ENCODE measurements around the gene KIF2C. TPM values are rescaled to one million over a fixed set of nuclear protein-coding genes. Genes with fewer than 3 reads are reported as not detected.

The KIF2C gene
- total and polyA plus RNA-seq, 9 of the 15 experiments (the other 6 are each of a cell fraction or from before 2014, with no cell fraction given): 84.9 to 226 (median 169) TPM

DNA sequence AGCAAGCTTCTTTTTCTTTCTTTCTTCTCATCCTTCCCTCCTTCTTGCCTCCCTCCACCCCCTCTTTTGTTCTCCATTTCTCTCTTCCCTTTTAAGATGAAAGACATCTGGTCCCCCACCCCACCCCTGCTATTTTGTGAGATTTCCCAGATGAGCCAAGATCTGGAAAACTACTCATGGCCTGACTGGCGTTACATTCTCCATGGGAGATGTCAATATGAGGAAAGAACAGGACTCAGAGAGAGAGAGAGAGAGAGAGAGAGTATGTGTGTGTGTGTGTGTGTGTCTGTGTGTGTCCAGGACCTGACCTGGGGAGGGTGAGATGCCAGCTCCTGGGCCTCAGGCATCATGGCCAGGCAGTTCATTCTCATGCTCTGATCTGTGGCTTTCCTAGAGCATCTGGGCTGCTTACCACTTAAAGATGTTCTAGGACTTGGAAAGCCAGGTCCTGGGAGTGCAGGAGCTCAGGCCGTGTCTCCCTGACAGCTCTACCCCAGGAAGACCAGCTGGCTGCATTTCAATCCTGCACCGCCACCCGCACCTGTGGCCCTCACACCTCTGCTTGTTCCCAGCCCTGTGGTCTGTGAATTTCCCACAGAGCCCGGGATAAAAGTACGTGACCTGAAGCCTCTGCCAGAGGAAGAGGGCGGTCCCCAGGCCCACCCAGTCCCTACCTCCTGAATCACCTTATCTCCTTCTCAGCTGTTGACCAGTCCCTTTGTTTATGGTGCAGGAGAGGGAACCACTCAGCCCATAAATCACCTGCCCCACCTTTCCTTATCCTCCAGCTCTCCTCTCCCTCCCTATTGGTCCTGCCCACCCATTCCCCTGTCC lies 51.5 kb downstream of the KIF2C start (continued):
- TF ChIP-seq HMBOX1 (IDR thresholded peaks at IDR 0.05): 0 out of 2 replicates have a peak, but pooled peaks have one; percentile 23
- TF ChIP-seq, protein P1, sequence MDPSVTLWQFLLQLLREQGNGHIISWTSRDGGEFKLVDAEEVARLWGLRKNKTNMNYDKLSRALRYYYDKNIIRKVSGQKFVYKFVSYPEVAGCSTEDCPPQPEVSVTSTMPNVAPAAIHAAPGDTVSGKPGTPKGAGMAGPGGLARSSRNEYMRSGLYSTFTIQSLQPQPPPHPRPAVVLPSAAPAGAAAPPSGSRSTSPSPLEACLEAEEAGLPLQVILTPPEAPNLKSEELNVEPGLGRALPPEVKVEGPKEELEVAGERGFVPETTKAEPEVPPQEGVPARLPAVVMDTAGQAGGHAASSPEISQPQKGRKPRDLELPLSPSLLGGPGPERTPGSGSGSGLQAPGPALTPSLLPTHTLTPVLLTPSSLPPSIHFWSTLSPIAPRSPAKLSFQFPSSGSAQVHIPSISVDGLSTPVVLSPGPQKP (CRISPR knock-in tag; IDR thresholded peaks at IDR 0.05): no peak
- TF ChIP-seq EGR1 (conservative IDR thresholded peaks at IDR 0.05): 0 out of 2 replicates have a peak, but pooled peaks have one; percentile 7
- no peak for TF ChIP-seq ZNF395 (CRISPR knock-in tag; IDR thresholded peaks at IDR 0.05)

Data from K562 (cell line).